Endometrium (tissue), 2 donors: ENCODE data around the gene KBTBD3.

Experiments
- FAIRE-seq: peaks from 2 replicates; lab custom pipeline; 2012; peaks lifted over from hg19 to GRCh38; lab: Jason Lieb, UNC
- donor health status: control.
- donor health status: control.

The KBTBD3 gene, protein sequence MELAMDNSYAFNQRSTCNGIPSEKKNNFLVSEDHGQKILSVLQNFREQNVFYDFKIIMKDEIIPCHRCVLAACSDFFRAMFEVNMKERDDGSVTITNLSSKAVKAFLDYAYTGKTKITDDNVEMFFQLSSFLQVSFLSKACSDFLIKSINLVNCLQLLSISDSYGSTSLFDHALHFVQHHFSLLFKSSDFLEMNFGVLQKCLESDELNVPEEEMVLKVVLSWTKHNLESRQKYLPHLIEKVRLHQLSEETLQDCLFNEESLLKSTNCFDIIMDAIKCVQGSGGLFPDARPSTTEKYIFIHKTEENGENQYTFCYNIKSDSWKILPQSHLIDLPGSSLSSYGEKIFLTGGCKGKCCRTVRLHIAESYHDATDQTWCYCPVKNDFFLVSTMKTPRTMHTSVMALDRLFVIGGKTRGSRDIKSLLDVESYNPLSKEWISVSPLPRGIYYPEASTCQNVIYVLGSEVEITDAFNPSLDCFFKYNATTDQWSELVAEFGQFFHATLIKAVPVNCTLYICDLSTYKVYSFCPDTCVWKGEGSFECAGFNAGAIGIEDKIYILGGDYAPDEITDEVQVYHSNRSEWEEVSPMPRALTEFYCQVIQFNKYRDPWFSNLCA

DNA sequence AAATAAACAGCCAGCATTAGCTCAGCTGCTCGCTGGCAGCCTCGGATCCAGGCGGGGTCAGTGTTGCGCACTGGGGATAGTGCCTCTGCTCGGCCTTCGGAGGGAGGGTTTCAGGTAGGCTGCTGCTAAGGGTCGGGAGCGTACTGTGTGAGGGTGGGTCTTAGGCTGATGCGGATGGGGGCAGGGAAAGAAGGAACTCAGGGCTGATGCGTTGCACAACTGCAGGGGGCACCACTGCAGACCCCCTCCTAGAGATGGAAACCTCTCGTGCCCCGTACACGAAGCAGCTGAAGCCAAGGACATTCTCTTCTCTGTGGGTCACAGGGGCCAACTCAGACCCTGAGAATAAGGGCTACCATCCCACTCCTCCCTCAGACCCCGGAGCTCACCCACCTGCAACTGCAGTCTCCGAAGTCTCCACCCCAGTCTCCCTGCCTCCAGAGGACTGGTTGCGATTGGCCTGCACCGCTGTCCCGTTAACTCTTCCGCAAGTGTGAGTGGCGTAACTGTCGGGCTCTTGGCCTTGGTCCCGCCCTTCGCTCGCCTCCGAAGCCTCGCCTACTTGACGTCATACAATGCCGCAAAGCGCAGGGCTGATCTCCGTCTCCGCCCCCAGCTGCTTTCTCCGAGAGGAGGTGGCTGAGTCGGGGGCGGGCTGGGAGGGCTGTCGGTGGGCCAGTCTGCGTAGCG, at the start of gene KBTBD3:
Gene KBTBD3, minus strand, starts transcription at position 429 of the 690 bp plus-strand sequence. CDS start 18,250 bp downstream, outside the sequence.
- FAIRE-seq: peak; percentile 87

DNA sequence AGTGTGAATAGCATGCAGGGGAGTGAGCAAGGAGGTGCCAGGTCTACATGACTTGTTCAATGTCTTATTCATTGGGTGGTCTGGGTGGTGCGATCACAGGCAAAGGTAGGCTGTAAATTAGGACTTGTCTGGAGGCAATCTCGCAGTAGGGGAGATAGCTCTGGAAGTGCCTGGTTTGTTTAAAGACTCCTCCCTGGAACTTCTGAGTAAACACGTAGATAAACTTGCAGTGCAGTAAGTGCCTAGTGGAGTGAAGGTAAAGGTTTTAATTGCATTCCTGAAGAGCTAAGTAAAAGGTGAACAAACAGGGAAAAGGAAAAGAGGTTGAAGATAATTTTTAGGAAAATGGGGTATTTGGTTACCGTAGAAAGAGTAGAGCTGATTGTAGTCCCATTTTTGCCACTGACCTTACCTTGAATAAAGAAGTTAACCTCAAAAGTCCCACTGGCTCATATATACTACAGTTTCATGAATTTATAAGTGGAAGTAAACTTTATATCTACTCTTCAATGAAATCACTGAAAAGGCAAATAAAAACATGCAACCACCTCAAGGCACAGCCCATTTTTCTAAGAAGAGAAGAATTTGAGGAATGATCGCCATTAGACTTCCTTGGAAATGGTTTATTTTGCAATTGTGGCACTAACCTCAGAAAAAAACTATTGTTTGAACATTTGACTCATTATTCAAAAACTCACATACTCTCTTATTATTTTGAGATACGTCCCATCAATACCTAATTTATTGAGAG, 44.6 kb upstream of the KBTBD3 start:
- FAIRE-seq: no peak

DNA sequence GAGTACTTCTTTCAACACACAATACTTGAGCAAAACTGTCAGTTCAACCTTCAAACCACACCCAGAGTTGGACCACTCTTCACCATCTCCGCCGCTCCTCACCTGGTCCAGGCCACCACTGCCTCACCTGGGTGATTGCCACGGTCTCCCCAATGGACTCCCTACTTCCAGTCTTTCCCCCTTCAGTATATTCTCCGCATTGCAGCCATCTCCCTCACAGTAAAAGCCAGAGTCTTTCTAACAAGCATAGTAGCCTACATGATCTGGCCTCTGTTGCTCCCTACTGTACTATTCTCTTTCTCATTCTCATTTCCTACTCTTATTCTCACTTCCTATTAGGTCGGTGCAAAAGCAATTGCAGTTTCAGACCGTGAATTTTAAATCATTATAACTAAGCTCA, 28.8 kb upstream of the KBTBD3 start:
- no peak for FAIRE-seq

DNA sequence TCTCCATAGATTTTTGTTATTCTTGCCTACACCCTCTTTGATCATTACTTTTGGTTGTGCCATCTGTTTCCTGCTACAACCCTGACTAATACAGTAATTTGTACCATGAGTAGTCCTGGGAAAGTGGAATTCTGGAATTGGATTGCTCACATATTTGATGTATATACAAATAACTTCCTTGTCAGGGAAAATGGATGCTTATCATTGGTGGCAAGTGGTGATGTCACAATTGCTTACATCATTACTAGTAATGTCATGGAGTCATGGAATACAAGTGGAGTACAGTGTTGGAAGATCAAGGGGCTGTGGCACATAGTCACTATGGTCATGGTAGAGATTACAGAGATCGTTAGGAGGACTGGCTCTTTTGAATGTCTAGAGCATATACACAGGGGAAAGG, 24.7 kb upstream of the KBTBD3 start:
- FAIRE-seq: no peak

DNA sequence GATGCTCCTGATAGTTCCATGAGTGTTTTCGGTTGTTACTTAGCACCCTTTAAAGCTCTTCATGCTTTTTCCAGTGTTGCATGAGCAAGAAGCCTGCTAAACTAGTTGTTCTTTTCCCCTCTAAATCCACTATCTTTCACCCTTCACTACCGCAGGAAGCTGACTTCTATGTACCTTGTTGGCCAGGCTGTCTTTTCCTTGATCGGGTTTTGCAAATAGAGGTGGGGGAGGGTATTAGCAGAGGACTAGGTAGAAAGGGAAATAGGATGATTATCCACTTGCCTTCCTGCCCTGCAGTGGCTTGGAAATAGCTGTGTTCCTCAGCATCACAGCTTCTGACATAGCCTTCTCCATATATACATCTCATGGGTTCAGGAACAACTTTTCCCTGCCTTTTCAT, 24.2 kb upstream of the KBTBD3 start:
- no peak for FAIRE-seq

DNA sequence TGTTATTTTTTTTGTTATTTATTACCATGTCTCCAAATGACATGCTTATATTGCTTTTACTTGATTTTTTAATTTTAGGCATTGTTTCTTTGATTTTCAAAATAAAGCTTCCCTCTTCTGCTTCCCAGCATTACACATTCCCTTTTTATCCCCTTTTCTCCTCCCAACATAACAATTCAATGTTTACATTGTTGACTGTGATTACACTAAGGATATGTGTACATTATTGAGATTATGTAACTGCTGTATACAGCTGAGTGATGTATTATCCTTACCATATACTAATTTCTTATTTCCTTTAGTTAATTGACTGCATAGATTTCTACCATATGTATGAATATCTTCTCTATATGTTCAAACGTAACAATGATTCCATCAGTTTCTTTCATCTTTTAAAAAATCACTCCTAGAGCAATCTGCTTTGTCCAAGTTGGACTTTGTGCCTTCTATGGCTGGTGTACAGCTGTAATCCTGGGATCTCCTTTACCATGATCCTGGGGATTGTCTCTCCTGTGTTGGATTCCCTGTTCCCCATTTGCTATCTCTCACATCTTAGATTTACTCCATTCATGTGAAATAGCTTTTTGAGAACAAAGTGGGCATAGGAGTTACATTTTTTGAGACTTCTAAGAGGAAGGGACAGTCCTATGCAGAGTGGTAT, 21.9 kb upstream of the KBTBD3 start:
- FAIRE-seq: no peak

DNA sequence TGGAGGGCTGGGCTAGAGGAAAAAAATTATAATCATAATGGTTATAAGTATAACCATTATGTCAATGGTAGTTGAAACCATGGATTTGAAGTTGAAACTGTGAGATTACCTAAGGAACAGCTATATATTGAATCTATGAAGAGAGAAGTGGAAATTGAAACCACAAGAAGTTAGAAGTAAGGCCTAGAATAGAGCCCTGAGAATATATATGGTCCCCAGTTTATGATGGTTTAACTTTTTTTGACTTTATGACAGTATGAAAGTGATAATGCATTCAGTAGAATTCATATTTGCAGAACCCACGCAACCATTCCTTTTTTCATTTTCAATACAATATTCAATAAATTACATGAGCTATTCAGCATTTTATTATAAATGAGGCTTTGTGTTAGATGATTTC, 15.3 kb upstream of the KBTBD3 start:
- FAIRE-seq: no peak

DNA sequence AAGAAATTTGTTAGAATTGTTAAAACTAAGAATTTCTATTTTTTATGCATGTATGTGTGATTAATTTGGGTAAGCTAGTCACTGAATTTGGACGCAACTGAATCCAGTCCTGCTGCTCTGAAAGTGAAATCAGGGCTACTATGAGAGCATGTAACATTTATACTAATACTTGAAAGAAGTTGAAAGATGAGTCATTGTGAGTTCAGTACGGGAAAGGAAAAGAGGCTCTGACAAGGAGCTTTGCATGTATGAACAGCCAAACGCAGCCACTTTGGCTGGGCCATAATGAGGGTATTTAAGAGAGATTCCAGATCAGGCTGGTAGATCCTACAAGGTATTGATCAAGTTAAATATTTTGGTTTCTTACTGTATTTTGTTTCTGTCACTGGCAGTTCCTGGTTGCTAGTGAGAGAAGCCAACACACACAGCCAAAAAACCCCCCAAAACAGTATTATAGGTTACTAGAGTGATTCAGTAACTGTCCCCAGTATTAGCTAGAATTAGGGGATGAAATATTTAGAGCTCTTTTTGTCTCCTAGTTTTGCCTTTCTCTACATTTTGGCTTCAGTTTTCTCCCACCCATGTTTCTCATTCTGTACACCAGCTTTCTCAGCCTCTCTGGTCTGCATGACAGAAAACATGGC, 14.5 kb upstream of the KBTBD3 start:
- FAIRE-seq: no peak

DNA sequence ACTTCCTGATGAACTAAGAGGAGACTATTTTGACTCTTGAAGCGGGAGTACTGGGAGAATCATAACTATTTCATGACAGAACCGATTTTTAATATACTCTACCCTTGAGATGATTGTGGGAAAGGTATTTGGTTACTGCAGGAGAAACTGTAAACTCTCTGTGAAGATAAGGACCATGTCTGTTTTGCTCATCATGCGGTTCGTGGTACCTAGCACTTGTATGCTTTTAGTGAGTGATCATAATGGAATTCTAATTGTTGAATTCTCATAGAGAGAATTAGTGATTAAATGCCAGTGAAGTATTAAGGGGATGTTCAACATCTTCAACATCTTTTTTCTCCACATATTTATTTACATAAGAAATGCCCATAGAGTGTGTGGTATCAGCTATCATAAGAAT, 11.7 kb upstream of the KBTBD3 start:
- no peak for FAIRE-seq

DNA sequence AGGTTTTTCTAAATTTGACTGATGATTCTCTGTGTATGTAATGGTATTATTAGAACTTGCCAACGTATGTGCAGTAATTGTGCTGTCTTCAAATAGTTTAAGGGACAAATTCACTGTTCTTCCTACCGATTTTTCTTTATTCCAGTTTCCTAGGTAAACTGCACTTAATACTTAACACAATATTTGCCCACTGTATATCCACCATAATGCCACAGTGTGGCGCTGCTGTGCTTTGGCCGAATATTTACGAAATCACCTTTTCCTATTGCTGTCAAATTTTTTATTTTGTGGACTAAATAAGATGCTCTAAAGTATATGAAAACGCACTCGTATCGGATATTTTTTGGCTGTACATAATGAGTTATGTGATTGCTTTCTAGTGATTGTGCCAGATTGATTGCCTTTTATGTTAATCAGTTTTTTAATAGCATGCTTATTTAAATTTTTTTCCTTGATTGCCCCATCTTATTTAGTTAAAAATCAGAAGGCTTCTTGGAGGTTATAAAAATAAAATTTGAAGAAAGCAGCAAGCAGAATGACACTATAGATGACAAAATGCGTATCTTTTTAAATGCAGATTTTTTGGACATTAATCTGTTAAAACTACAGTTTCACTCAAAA, 10.8 kb upstream of the KBTBD3 start:
- peak; percentile 18 for FAIRE-seq

DNA sequence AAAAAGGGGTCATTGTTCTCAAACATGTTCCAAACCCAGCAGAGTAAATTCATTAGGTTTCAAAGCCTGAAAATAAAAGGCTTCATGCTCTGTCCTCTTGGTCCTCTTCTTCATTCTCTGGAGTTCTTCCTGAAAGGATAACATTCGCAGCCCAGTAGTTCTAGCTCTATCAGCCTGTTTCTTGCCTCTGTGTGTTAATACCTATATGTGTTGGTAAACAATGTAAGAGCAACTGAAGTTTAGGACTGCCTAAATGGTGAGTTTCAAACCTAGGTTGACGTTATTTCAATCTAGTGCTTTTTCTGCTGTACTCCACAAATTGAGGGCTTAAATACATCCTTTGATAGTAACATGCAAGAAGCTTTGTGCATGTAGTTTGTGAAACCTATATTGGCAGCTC, 9.7 kb upstream of the KBTBD3 start:
- no peak for FAIRE-seq

DNA sequence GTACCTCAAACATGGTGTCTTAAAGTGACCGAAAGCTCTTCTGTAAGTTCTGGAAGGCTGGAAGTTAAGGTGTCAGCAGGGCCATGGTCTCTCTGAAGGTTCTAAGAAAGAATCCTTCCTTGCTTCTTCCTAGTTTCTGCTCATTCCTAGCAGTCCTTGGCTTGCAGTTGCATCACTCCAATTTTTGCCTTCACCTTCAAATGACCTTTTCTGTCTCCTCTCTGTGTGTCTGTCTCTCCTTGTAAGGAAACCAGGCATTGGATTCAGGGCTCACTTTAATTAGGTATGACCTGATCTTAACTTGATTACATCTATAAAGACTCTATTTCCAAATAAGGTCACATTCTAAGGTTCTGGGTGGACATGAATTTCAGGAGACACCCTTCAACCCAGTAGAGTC, 9.0 kb upstream of the KBTBD3 start:
- FAIRE-seq: no peak

DNA sequence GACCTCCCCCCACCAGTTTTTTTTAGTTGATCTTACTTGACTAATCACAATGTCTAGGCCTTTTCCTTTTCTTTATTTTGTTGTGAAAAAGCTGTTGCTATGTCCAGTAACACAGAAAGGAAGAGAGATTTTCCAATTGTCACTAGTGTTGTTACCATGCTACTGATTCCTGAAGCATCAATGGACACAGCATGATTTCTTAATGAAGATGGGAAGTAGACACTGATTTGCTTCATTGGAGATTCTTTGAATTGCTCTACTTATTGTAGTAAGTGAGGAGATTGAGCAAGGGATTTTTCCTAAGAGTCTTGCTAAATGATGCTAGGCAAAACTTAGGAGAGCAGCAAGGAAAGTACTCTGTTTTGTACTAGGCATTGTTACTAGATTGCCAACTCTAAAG, 4.9 kb upstream of the KBTBD3 start:
- FAIRE-seq: no peak

DNA sequence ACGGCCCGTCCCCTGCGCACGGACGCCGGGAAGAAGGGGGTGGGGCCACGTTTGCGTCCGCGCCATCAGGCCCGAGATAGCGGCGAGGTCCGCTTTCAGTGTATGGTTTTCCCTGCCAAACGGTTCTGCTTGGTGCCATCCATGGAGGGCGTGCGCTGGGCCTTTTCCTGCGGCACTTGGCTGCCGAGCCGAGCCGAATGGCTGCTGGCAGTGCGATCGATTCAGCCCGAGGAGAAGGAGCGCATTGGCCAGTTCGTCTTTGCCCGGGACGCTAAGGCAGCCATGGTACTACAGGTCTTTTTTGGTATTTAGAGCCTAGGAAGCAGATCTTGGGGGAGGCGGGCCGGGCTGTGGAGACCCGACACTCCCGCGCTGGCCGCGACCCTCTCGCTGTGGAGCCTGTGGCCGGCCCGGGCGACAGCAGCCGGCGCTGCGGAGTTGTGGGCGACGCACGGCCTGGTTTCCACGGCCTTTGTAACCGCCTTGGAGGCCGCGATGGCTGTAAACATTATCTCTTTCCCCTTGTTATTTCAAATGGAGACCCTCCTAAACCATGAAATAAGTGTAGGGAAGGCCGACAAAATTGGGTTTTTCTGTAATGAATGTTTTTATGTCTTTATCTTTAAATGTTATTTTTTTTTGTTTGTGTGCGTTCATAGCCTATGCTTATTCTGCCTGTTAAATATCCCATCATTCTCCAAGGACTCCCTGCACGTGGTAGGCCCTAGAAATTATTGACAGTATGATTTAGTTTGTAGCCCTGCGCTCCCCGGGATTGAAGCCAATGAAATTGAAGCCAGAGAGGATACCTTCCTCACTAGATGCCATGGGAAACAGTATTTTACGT, 685 bp upstream of the KBTBD3 start, which contains the start of gene AASDHPPT:
Gene AASDHPPT, plus strand, starts transcription at position 54 of the 847 bp plus-strand sequence. Its CDS starts 49 bp downstream, at position 103.
- FAIRE-seq: no peak

DNA sequence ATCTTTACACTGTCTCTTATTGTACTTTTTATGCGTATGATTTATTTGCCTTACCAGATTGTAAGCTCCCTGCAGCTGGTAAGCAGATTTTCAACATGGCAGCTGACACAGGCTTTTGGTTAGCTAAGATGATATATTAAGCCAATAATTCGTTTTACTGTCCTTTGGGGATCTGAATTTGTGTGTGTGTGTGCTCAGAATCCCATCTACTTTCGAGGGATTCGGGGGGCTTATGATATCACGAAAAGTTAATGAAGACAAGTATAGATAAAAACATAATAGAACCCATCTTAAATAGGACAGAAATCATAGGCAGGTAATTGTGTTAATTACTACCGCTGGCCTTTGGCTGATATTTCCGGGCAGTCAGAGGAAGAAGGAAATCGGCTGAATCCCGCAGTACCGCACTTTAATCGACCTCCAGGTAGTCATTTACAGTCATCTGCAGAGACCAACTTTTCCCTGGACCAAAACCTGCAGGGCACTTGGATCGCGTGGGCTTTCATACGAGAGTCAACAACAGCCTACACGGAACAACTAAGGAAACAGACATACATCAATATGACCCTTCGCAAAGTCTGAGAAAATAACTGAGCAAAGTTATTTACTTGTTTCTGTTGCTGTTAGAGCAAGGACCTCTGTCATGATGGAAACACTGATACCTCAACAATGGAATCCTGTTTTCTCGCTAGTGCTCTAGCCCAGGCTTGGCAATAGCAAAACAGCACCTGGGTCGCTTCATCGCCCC, 802 bp downstream of the KBTBD3 start:
- FAIRE-seq: no peak

DNA sequence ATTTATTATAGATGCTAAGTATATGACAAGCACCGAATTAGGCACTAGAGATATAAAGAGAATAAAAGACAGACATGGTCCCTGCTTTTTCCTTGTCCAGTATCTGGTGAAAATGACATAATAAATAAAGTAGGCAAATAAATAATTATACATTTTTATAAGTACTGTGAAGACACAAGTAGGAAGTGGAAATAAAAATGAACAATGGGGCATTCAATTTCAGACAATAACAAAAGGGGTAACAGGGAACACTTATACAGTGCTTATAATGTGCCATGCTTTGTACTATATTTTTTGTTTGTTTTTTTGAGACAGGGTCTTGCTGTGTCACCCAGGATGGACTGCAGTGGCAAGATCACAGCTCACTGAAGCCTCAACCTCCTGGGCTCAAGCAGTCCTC, 4.3 kb downstream of the KBTBD3 start:
- no peak for FAIRE-seq

DNA sequence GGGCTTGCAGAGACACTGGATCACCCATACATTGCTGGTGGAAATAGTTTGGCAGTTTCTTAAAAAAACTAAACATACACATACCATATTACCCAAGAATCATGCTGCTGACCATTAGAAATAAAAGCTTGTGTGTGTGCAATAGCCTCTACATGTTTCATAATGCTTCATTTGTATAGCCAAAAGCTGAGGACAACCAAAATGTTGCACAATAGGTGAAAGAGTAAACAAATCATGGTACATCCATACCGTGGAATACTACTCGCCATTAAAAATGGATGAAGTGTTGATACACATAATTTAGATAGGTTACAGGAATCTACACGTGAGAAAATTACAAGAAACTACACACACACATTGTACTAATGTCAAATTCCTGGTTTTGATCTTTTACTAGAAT, 6.5 kb downstream of the KBTBD3 start:
- no peak for FAIRE-seq

DNA sequence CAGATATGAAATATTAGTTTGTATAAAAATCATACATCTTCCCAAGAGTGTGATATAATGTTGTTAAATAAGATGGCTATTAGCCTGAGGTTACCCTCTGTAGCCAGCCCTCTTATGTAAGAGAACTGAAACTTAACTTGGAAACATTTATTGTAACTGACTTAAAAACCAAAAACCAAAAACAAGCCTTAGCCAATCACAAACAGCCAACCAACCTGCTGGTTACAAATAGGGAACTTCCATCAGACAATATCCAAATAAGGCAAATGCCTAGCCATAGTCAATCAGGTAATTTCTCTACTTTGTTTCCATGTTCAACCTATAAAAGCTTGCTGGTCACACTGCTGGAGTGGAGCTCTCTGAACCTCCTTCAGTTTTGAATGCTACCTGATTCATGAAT, 14.1 kb downstream of the KBTBD3 start:
- no peak for FAIRE-seq
